Fibroblast of lung (primary cell): ENCODE measurements around the gene PTGDS. TPM values are rescaled to one million over a fixed set of nuclear protein-coding genes. Genes with fewer than 3 reads are reported as not detected.

ENCODE experiments used
- DNase-seq, 2 donors: peaks; one replicate each; pipeline versions ENCODE4 v3.0.0 to v3.0.0-alpha.2; 2010; ENCODE audit warnings: low read depth in 2 of 2
- H2AFZ ChIP-seq: 2 replicates; pipeline ENCODE4 v1.5.1; 2012; ENCODE audit warnings: low read length, control low read depth, inconsistent platforms
- H3K27ac ChIP-seq: 2 replicates; pipeline ENCODE4 v1.5.1; 2011; ENCODE audit warnings: low read length, control low read depth; ENCODE audit not compliant: insufficient read depth
- H3K27me3 ChIP-seq: 2 replicates; pipeline ENCODE4 v1.5.1; 2011; ENCODE audit warnings: mild to moderate bottlenecking, low read length; ENCODE audit not compliant: control insufficient read depth, insufficient read depth
- H3K36me3 ChIP-seq: 2 replicates; pipeline ENCODE4 v1.5.1; 2011; ENCODE audit warnings: low read length; ENCODE audit not compliant: control insufficient read depth, insufficient read depth
- H3K4me1 ChIP-seq: 2 replicates; pipeline ENCODE4 v1.5.1; 2011; ENCODE audit warnings: low read length; ENCODE audit not compliant: control insufficient read depth, insufficient read depth; ENCODE audit errors: extremely low read depth
- H3K4me2 ChIP-seq: 2 replicates; pipeline ENCODE4 v1.5.1; 2011; ENCODE audit warnings: low read length, control low read depth; ENCODE audit not compliant: insufficient read depth; ENCODE audit errors: extremely low read depth
- H3K4me3 ChIP-seq, 4 experiments: fragments of 200-600 bp in 1 of 4; sonication (generic) in 1 of 4; replicated peaks in 1 of 4; 2 replicates each; pipeline ENCODE4 v1.5.1; 2011 to 2016; ENCODE audit warnings: low read length in 4 of 4, low read depth in 3 of 4, mild to moderate bottlenecking in 3 of 4, control low read depth in 2 of 4, inconsistent platforms in 1 of 4, mixed read lengths in 1 of 4; ENCODE audit not compliant: insufficient read depth in 1 of 4; ENCODE audit errors: control extremely low read depth in 1 of 4
- H3K79me2 ChIP-seq: 2 replicates; pipeline ENCODE4 v1.5.1; 2012; ENCODE audit warnings: mild to moderate bottlenecking, low read length, inconsistent platforms; ENCODE audit not compliant: control insufficient read depth, insufficient read depth
- H3K9ac ChIP-seq: 2 replicates; pipeline ENCODE4 v1.5.1; 2011; ENCODE audit warnings: mild to moderate bottlenecking, low read length, control low read depth; ENCODE audit not compliant: insufficient read depth
- H3K9me3 ChIP-seq: 2 replicates; pipeline ENCODE4 v1.5.1; 2012; ENCODE audit warnings: low read depth, low read length; ENCODE audit not compliant: control insufficient read depth, insufficient read depth
- H4K20me1 ChIP-seq: 2 replicates; pipeline ENCODE4 v1.5.1; 2011; ENCODE audit warnings: low read length; ENCODE audit not compliant: control insufficient read depth, insufficient read depth; ENCODE audit errors: extremely low read depth
- CTCF ChIP-seq, 2 donors: IDR thresholded peaks in 1 of 2; conservative IDR thresholded peaks in 1 of 2; 1 replicate in 1 of 2; 2 replicates in 1 of 2; pipeline ENCODE4 v1.5.1; 2011 to 2012; ENCODE audit warnings: low read length in 2 of 2, control low read depth in 1 of 2, inconsistent platforms in 1 of 2, low read depth in 1 of 2, mild to moderate bottlenecking in 1 of 2
- EZH2 ChIP-seq: IDR thresholded peaks from 2 replicates; pipeline ENCODE4 v1.5.1; 2012; ENCODE audit warnings: low read length, control low read depth, mild to moderate bottlenecking; ENCODE audit errors: missing control alignments
- polyA plus RNA-seq, 2 donors: library from polyadenylated mRNA; depleted of rRNA in 1 of 2; stranded (reverse) in 1 of 2; unstranded in 1 of 2; fragments of >200 nt; gene quantifications; 2 replicates each; pipeline ENCODE4 v1.2.1, GENCODE V29; 2011 to 2012; ENCODE audit warnings: missing spikeins in 1 of 2
- total RNA-seq: library from RNA; depleted of rRNA; stranded (reverse); fragments of >200 nt; gene quantifications from 2 replicates; pipeline ENCODE4 v1.2.1, GENCODE V29; 2014

Gene PTGDS
- total and polyA plus RNA-seq, 2 donors (not counting 1 experiment from before 2014, with no cell fraction given) = 4.9 to 90.3 TPM

GRCh38 chr9:136969774-136970173, 7.5 kb upstream of the PTGDS start:
- H3K79me2 ChIP-seq = no peaks in the 10 kb centered on the region
- no peak for DNase-seq
- H3K36me3 ChIP-seq = no peaks in the 10 kb centered on the region
- no peak overlapping the region for H3K27ac ChIP-seq
- H3K9ac ChIP-seq = no peak overlapping the region
- H3K4me2 ChIP-seq = no peak overlapping the region
- TF ChIP-seq CTCF (conservative IDR thresholded peaks at IDR 0.05 in 1 of 2, IDR thresholded peaks at IDR 0.05 in 1 of 2; ENCODE audit: low read depth in 1 of 2, low read length in 2 of 2) (no peak), EZH2 (no peak)
- no peaks in the 10 kb centered on the region for H3K9me3 ChIP-seq
- H3K4me3 ChIP-seq = no peak overlapping the region
- no peaks in the 10 kb centered on the region for H3K4me1 ChIP-seq
- no peak overlapping the region for H2AFZ ChIP-seq
- peaks cover 4% of the 10 kb centered on the region for H3K27me3 ChIP-seq
- no peaks in the 10 kb centered on the region for H4K20me1 ChIP-seq

- peaks cover 4% of the 10 kb centered on the region for H3K27me3 ChIP-seq
- H3K27ac ChIP-seq = no peak overlapping the region
- TF ChIP-seq EZH2 (no peak), CTCF (conservative IDR thresholded peaks at IDR 0.05 in 1 of 2, IDR thresholded peaks at IDR 0.05 in 1 of 2; ENCODE audit: low read depth in 1 of 2, low read length in 2 of 2) (no peak)
Measured at GRCh38 chr9:136970361-136970760, 6.9 kb upstream of the PTGDS start.

GRCh38 chr9:136971746-136972145, 5.6 kb upstream of the PTGDS start:
- Histone ChIP-seq H3K4me1 (no peaks in the 10 kb centered on the region), H3K4me3 (no peak overlapping the region), H3K9me3 (no peaks in the 10 kb centered on the region), H3K9ac (no peak overlapping the region), H4K20me1 (no peaks in the 10 kb centered on the region), H3K27me3 (no peaks in the 10 kb centered on the region), H3K79me2 (no peaks in the 10 kb centered on the region), H3K4me2 (no peak overlapping the region), H3K36me3 (no peaks in the 10 kb centered on the region), H3K27ac (no peak overlapping the region), H2AFZ (no peak overlapping the region)
- no peak for DNase-seq
- TF ChIP-seq EZH2 = no peak
- TF ChIP-seq CTCF (conservative IDR thresholded peaks at IDR 0.05 in 1 of 2, IDR thresholded peaks at IDR 0.05 in 1 of 2; ENCODE audit: low read depth in 1 of 2, low read length in 2 of 2) = no peak

More at GRCh38 chr9:136970361-136970760, 6.9 kb upstream of the PTGDS start:
- Histone ChIP-seq H3K9ac (no peak overlapping the region), H3K9me3 (no peaks in the 10 kb centered on the region), H3K79me2 (no peaks in the 10 kb centered on the region), H2AFZ (no peak overlapping the region), H3K4me3 (no peak overlapping the region), H3K36me3 (no peaks in the 10 kb centered on the region), H3K4me1 (no peaks in the 10 kb centered on the region), H4K20me1 (no peaks in the 10 kb centered on the region), H3K4me2 (no peak overlapping the region)
- DNase-seq = no peak
